Measurements from ENCODE around the gene ISYNA1.

Gene ISYNA1

DNA sequence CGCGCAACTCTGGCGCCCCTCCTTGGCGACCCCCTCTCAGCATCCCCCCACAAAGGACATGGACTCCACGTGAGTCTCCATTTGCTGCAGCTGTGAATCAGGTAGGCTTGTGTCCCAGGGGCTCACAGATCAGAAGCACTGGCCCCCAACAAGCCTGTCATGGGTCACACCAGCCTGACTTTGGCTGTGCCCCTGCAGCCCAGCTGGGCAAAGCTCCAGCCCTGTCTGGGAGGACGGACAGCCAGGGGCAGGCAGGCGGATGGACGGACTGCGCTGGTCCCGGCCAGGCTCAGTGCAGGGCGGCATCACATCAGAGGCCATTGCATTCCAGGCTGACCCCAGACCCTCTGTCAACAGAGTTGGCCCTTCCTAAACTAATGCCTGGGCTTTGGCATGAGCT lies 28.4 kb upstream of the ISYNA1 start:
- DNase-seq = no peak

DNA sequence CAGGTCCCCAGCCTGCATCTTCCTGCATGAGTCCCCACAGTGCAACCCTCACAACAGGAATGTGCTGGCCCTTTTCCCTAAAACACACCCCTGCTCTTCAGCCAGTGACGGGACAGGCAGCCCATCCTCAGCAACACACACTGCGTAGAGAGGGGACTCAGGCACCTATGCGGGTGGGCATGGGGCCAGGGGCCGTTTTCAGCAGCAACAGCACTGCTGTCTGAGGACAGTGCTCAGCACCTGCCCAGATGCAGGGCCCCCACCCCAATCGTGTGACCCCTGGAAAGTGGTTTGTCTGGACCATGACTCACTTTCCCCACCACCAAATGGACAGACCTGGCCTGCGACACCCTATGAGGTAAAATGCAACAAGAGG lies 28.0 kb upstream of the ISYNA1 start:
- no peak for DNase-seq

- DNase-seq = no peak
Observed at GRCh38 chr19:18465214-18465963, 27.5 kb upstream of the ISYNA1 start.

- DNase-seq = peak; percentile 41
Observed at GRCh38 chr19:18464646-18465045, 26.7 kb upstream of the ISYNA1 start.

DNA sequence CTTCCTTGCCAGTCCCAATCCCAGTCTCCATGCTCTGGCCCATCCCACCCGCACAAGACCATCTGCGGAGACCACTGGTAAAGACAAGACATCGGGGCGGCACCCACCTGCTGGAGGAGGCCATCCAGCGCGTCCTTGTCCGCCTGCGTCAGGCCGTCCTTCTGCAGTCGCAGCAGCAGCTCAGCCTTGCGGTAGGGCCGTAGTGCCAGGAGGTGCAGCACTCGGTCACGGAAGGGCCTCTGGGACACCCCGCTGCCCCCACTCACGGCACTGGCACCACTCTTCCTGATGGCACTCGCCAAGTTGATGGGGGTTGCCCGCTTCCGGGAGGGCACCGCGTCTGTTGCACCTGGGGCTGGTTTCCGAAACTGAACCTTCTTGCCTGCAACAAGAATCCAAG lies 23.5 kb upstream of the ISYNA1 start:
- DNase-seq = no peak

DNA sequence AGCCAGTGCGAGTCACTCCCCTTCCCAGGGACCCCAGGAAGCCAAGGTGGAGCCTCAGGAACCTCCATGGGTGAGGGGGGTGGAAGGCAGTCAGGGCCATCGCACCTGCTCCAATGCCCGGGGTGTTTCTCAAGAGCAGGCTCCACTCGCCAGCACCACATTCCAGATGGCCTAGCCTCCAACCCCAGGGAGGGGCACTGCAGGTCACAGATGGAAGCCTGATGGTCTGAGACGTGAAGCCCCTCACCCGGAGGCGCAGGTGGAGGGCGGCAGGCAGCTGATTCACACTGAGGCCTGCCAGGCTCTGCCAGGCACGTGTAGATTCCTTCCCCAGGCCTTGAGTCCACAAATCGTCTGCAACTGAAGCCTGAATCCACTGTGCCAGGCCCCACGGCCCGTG lies 23.0 kb upstream of the ISYNA1 start:
- no peak for DNase-seq

GRCh38 chr19:18457483-18458331 lies 19.8 kb upstream of the ISYNA1 start:
- no peak for DNase-seq

DNA sequence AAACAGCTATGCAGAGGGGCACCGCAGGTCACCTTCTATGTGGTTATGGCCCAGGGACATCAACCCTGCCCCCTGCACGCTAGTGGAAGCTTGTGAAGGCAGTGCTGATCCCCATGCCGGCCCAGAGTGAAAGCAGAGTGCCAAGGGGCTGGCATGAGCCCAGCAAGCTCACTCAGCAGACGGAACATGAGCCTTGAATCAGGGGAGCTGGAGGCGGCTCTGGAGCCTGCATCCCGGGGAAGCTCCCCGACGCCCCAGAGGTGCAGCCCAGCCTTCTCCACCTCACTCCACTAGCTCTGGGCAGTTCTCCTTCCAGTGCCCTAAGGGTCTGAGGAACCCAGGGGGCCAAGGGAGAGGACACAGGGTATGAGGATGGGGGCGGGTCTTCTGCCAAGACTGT lies 19.0 kb upstream of the ISYNA1 start:
- no peak for DNase-seq

DNA sequence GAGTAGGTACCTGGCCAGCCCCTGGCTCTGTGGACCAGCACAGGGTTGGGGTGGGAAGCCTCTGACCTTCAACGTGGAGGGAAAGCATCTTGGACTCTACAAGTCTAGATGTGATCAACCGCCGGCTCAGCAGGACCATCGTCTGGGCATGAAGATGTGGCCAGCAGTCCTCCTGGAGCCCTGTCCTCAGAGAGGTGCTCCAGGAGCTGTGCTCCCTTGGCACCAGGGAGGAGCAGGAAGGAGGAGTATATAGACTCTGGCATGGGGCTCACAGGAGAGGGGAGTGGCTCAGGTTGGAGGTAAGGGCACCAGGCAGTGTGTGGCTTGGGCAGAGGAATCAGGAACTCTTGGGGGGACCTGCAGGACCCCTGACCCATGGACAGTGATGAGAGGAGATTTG lies 18.3 kb upstream of the ISYNA1 start:
- DNase-seq = no peak

GRCh38 chr19:18453269-18454024 lies 15.5 kb upstream of the ISYNA1 start:
- no peak for DNase-seq

DNA sequence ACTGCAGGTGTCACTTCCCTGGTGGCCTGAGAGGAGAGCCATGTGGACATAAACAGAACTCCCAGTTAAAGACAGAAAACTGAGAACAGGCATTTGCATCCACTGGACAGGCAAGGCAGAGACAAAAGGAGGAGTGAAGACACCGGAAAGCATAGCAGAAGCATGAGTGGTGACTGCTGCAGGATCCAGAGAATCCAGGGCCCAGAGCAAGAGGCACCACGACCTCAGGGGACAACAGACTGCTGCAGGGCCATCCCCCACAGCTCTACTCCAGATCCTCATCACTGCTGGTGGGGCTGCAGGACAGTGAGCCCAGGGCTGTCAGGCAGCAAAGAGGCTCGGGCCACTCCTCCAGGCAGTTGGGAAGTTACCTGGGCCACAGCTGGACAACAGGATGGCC lies 14.5 kb upstream of the ISYNA1 start:
- no peak for DNase-seq

DNA sequence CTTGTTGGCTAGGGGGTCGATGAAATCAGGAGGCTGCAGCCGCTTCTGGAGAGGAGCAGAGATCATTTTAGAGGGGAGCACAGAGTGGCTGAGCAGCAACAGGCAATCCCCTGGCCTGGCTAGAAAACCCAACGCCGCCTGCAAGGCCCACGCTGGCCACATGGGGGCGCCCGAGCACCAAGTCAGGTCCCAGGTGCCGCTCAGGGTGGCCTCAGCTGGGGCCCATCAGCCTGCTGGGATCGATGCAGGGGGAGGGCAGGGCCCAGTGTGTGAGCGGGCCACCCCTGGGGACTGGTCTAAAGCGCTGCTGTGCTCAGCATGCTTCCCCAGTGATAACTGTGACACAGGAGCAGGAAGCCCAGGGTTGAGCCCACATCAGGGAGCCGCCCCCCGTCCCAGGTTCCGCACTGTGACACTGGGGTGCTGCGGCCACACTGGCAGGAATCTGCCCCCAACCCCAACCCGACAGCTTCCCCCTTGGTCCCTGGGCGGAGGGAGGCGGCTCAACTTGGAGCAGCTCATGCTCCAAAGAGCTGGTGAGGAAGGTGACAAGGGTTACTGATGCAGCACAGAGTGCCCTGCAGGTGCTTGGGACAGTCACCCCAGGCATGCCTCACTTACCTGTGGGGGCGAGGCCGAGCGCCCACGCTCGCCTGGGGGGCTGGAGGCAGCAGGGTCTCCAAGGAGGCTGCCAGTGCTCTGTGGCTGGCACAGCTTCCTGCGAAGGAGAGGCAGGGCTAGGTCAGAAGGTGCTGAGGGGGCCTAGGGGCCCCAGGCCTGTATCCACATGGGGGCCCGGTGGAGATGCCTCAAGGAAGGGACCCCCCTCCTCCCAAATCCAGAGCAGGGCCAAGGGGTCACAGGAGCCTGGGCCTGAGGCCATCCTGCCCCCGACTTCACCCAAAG lies 13.3 kb upstream of the ISYNA1 start:
- peak; percentile 74 for DNase-seq

GRCh38 chr19:18450021-18450930 lies 12.3 kb upstream of the ISYNA1 start:
- DNase-seq = no peak

- DNase-seq = no peak
Observed at GRCh38 chr19:18449552-18449951, 11.6 kb upstream of the ISYNA1 start.

GRCh38 chr19:18446811-18447359 lies 9.0 kb upstream of the ISYNA1 start:
- DNase-seq = no peak

DNA sequence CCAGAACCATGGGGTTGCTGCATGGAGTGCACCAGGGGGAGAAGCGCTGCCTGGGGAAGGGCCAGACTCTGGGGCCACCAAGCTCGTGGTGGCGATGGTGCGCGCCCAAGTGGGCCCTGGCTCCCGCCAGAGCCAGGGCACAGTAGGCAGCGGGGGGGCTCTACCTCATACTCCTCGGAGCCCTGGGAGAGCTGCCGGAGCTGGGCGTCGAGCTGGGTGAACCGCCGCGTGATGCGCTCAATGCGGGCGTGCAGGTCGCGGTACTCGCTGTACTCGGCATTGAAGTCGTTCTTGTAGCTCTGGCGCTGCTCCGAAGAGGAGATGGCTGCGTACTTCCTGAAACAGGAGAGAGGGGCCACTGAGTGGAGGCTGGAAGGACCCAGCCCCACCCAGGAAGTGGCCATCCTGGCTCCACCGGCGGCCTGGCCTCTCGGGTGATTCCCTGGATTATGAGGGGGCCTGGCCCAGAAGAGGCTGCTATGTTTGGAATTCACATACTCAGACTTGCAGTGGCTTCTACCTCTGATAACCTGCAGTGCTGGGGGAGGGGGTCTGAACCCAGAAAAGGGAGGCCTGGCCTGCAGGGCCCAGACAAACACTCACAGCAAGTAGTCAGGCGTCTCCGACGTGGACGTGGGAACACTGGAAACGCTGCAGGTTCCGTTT lies 8.3 kb upstream of the ISYNA1 start:
- no peak for DNase-seq

DNA sequence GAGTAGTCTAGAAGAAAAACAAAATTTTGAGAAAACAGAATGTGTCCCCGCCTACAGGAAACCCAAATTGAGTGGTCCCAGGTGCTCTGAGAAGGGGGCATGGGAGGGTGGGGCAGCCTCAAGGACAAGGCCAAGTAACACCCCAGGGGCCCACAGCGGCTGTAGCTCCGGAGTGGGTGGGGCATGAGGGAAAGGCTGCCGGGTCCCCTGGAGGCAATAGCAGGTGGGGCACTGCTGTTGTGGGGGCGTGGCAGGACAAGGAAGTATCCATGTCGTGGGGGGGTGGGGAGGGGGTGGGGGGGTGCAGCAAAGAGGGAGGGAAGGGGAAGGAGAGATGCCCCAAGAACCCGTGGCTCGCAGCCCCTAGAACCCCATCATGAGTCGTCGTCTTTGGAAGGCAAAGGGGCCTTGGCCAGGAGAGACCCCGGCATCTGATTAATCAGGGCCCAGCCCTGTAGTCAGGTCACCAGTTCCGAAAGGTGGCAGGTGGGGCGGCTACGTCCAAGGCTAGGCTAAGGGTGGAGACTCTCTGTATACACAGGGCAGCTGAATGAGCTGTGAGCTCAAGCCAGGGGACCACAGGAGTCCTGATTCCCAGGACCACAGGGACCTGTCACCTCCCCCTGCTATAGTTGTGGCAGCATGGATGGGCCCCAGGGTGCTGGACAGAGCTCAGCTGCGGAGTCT lies 7.5 kb upstream of the ISYNA1 start:
- no peak for DNase-seq

- no peak for DNase-seq
Observed at GRCh38 chr19:18444513-18444912, 6.6 kb upstream of the ISYNA1 start.

DNA sequence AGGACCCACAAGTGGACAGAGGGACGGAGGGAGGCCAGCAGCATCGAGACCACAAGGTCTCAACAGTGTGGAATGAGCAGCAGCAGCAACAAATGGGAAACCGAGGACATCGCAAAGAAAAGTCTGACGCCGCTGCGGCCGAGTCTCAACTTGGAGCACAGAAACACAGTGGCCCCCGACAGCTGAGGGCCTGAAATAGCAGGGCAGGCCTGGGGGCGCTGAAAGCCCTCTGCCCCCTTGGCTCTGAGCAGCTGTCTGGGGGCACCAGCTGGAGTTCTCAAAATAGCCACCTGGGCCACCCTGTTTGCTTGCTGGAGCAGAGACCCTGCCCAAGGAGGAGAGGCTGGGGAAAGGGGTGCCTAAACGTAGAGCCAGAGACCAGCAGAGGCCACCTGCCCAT lies 5.9 kb upstream of the ISYNA1 start:
- no peak for DNase-seq

GRCh38 chr19:18443406-18443805 lies 5.5 kb upstream of the ISYNA1 start:
- no peak for DNase-seq
